Measurements from ENCODE around the gene EEF1A2.

DNA sequence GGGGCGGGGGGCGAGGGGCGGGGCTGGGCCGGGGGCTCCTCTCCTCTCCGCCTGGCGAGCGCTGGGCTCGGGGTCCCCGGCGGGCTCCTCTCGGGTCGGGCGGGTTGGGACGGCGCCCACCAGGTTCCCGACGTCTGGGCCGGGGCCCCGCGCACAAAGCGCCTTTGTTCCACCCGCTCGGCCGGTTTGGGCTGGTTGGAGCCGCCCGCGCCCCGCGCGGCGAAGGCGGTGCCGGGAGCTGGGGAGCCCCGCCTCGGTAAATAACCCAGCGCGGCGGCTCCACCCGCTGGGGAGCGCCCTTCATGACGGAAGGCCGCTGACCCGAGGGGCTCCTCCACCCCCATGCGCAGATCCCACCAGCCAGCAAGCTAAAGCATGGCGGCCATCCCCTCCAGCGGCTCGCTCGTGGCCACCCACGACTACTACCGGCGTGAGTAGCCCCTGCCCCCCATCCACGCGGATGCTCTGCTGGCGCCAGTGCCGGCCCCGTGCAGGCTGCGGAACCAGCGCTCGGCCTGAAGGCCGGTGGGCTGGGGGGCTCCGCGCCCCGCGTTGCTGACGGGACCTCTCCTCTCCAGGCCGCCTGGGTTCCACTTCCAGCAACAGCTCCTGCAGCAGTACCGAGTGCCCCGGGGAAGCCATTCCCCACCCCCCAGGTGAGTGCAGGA lies 22.2 kb upstream of the EEF1A2 start:
- TF ChIP-seq SP1 (IDR thresholded peaks at IDR 0.05) (no peak), BHLHE40 (IDR thresholded peaks at IDR 0.05; ENCODE audit: borderline replicate concordance) (no peak), SUZ12 (IDR thresholded peaks at IDR 0.05) (no peak), ELF4 (IDR thresholded peaks at IDR 0.05) (no peak)

Measured in HEK293T (cell line).